Epidermal melanocyte (primary cell): ENCODE results near the gene CHCHD1.
"Not testable (repeated sequence)": the region's sequence is repeated elsewhere in the genome, so short reads cannot be mapped to it uniquely, and the experiment has no call there.

Source experiments
- DNase-seq: peaks from one replicate; pipeline ENCODE4 v3.0.0; 2011; ENCODE audit warnings: low spot score; ENCODE audit not compliant: insufficient read length

The CHCHD1 gene

GRCh38 chr10:73791871-73792400, 10.1 kb downstream of the CHCHD1 start:
- no peak for DNase-seq

DNA sequence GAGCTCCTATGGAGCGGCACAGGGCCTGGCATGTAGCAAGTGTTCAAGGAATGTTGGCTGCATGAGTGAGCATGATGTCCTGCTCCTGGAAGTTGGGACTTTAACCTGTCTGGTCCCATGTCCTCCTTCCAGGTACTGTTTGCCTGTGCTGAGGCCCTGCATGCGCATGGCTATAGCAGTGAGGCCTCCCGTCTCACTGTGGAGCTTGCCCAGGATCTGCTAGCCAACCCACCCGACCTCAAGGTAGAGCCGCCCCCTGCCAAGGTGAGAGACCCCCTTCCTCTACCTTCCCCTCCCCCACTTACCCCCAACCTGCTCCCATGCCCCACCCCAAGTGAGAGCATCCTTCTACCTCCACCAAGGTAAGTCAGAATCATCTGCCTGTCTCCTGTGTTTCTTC, 11.6 kb downstream of the CHCHD1 start:
- DNase-seq = no peak

DNA sequence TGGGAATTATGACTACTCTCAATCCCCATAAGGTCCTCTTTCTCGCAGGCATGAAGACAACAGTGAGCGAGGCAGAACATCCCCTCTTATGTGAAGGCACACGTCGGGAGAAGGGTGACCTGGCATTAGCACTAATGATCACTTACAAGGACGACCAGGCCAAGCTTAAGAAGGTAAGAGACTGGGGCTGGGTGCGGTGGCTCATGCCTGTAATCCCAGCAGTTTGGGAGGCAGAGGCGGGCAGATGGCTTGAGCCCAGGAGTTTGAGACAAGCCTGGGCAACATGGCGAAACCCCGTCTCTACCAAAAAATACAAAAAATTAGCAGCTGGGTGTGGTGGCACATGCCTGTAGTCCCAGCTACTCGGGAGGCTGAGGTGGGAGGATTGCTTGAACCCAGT, 13.6 kb downstream of the CHCHD1 start:
- DNase-seq = not testable (repeated sequence)

DNA sequence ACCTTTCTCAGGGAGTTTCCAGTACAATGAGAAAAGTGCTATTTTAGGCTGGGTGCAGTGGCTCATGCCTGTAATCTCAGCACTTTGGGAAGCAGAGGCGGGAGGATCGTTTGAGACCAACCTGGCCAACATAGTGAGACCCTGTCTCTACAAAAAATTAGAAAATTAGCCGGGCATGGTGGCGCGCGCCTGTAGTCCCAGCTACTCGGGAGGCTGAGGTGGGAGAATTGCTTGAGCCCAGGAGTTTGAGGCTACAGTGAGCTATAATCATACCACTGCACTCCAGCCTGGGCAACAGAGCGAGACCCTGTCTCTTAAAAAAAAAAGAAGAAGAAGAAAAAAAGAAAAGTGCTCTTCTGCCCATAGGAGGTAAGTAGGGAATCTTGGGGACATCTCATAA, 14.2 kb downstream of the CHCHD1 start:
- DNase-seq = not testable (repeated sequence)

DNA sequence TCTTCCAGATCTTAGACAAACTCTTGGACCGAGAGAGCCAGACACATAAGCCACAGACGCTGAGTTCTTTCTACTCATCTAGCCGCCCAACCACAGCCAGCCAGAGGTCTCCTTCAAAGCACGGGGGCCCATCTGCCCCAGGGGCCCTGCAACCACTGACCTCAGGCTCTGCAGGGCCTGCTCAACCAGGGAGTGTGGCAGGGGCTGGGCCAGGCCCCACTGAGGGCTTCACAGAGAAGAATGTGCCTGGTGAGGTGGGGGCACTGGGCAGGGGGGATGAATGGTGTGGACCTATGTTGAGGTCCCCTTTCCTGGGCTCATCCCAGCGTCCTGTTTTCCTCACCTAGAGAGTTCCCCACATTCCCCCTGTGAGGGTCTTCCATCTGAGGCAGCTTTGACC, 14.9 kb downstream of the CHCHD1 start:
- DNase-seq = no peak

- no peak for DNase-seq
Observed at GRCh38 chr10:73797324-73798025, 15.6 kb downstream of the CHCHD1 start.

GRCh38 chr10:73798087-73798486, 16.2 kb downstream of the CHCHD1 start:
- no peak for DNase-seq

DNA sequence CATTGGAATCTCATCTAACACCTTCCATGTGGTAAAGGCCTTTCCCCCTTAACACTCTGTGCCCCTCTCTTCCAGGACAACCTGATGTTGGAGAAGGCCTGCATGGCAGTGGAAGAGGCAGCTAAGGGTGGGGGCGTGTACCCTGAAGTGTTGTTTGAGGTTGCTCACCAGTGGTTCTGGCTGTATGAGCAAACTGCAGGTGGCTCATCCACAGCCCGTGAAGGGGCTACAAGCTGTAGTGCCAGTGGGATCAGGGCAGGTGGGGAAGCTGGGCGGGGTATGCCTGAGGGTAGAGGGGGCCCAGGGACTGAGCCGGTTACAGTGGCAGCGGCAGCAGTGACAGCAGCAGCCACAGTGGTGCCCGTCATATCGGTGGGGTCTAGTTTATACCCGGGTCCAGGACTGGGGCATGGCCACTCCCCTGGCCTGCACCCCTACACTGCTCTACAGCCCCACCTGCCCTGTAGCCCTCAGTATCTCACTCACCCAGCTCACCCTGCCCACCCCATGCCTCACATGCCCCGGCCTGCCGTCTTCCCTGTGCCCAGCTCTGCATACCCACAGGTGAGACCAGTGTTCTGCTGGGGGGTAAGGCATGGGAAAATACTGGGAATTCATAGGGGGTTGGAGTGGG, 17.2 kb downstream of the CHCHD1 start:
- no peak for DNase-seq

DNA sequence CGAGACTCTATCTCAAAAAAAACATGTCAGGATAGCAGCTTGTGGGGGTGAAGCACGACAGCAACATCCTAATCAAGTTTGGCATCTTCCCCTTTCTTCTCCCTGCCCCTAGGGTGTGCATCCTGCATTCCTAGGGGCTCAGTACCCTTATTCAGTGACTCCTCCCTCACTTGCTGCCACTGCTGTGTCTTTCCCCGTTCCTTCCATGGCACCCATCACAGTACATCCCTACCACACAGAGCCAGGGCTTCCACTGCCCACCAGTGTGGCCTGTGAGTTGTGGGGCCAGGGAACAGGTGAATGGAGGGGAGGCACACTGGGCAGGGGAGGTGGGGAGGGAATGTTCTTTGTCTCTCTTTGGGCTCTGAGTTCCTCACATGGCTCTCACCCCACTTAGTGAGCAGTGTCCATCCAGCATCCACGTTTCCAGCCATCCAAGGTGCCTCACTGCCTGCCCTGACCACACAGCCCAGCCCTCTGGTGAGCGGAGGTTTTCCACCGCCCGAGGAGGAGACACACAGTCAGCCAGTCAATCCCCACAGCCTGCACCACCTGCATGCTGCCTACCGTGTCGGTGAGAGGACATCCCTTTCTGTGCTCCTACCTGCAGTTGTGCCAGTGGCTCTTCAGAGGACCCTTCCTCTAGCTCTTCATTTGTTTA, 18.2 kb downstream of the CHCHD1 start:
- no peak for DNase-seq

GRCh38 chr10:73800560-73801252, 18.9 kb downstream of the CHCHD1 start:
- DNase-seq = no peak

DNA sequence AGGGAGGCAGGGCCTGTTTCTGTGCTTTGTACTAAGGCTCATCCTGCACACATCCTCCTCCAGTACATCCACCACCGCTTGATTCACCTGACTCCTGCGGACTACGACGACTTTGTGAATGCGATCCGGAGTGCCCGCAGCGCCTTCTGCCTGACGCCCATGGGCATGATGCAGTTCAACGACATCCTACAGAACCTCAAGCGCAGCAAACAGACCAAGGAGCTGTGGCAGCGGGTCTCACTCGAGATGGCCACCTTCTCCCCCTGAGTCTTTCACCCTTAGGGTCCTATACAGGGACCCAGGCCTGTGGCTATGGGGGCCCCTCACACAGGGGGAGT, 19.4 kb downstream of the CHCHD1 start:
- no peak for DNase-seq

GRCh38 chr10:73802276-73802991, 20.6 kb downstream of the CHCHD1 start:
- no peak for DNase-seq

DNA sequence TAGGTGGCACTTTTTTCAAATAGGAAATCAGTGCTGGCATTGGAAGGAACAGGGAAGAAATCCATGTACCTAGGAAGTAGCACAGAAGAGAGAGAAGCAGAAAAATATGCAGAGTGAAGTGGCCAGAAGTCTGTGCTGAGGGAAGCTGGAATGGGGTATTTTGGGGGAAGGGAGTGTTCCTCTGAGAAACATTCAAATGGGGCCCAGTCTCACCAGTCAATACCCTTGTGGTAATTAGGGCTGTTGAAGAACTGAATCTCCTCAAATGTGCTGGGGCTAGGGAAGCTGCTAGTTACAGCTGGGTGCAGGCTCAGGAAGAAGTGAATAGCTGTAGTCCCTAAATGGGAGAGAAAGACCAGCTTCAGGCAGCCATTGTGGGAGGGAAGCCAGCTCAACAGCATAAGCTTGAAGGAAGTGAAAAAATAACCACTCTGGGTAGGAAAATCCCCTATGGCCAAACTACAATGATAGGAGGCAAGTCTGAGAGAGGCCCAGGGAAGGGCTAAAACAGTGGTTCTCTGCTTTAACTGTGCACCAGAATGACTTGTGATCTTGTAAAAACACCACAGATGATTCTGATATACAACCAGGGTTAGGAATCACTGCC, 21.9 kb downstream of the CHCHD1 start:
- no peak for DNase-seq

GRCh38 chr10:73806176-73806950, 24.5 kb downstream of the CHCHD1 start:
- no peak for DNase-seq

DNA sequence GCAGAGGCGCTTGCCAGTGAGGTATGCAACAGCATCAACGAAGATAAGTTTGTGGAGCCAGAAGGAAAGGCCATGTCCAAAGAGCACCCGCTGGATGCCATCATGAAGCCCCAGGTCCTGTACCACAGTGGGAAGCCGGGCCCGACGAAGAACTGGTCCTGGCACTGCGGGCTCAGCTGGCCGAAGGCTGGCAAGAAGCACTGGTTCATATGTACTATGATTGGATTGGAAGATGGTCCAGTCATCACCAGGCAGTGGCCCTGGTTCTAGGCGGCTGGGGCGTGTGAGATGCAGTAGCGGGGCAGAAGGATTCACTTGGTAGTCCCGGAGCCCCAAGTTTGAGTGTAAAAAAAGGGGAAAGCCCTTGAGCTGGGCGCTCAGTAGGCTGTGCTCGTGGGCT, 25.6 kb downstream of the CHCHD1 start:
- DNase-seq = no peak

DNA sequence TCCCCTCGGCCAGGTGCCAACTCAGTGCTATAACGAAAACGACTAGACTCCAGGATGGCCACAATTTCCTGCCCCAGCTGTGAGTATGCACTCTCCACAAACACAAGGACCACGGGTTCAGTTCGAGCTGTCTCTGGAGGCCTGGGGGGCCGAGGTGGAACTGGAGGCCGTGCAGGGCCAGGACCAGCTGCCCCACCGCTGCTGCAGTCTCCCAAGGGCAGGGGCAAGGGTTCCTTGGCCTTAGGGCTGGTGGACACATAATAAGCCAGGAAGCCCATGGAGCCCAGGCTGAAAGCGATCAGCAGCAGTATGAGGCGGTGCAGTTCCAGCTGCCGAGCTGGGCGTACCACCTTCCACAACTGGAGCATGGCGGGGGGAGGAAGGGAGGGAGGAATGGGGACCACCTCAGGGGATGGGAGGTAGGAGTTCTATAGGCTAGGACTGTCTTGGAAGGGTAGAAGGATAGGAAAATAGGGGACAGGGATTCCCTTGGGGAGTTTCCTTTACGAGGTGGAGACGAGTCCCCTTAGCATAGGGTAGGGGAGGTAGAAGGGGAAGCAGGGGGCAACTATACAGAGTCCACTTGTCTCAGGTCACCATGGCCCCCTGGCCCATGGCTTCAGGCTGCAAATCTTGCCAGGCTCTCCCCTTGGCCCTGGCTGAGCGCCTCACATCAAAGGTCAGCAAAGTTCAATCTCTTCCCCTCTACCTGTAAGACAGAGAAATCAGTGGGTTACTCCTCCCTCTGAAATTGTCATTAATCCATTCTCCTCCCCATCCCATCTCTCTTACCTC, 26.4 kb downstream of the CHCHD1 start:
- DNase-seq = no peak

- no peak for DNase-seq
Observed at GRCh38 chr10:73809061-73809818, 27.4 kb downstream of the CHCHD1 start.

- DNase-seq = no peak
Observed at GRCh38 chr10:73810358-73810734, 28.5 kb downstream of the CHCHD1 start.
